Endothelial cell of hepatic sinusoid (primary cell): Measurements from ENCODE around the gene UFC1.
"Not testable (repeated sequence)": the region's sequence is repeated elsewhere in the genome, so short reads cannot be mapped to it uniquely, and the experiment has no call there.

Source experiments
- in situ Hi-C: cut with HindIII; loops from 2 replicates; pipeline ENCODE4 v1.10.0; 2017; ENCODE audit warnings: low sequenced_read_pairs

Gene UFC1

GRCh38 chr1:161153682-161154337, at the start of gene UFC1:
Gene UFC1 (plus strand): TSS chr1:161153978. CDS start chr1:161153998, 20 bp downstream.
- in situ Hi-C loops: no loop called here

GRCh38 chr1:161106431-161106830, 47.3 kb upstream of the UFC1 start:
- in situ Hi-C loops: no loop called here

- in situ Hi-C loops: no loop called here
Measured at GRCh38 chr1:161111117-161111516, 42.7 kb upstream of the UFC1 start.

DNA sequence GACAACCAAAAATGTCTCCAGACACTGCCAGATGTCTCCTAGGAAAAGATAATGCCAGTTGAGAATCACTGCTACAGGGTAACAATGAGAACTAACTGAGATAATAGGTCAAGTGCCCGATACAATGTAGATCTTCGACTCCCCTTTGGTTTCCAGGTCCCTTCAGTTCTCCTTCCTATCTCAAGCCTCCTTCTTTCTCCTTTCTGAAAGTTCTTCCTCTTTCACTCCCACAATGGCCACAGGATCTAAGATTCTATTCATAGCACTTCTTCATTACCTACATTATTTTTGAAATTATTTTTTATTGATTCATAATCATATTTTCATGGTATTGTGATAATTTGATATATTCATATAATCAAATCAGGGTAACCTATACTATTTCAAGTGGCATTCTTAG, 42.3 kb upstream of the UFC1 start:
- in situ Hi-C loops: no loop called here

GRCh38 chr1:161113915-161114314, 39.9 kb upstream of the UFC1 start:
- in situ Hi-C loops: no loop called here

DNA sequence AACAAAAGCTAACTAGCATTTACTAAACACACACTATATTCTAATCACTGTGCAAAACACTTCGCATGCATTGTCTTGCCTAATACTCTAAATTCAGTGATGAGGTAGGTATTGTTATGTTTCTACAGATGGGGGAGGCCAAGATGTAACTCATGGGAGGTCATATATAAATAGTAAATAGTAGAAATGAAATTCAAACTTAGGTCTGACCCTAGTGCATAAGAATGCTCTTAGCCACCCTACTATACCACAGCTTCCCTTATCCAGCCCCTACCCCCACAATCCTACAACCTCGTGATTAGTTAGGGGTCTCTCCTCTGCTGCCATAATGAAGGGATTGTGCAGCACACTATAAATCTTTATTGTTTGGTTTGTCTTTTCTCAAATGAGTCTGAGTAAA, 39.2 kb upstream of the UFC1 start:
- in situ Hi-C loops: no loop called here

GRCh38 chr1:161115132-161115711, 38.6 kb upstream of the UFC1 start:
- in situ Hi-C loops: no loop called here

DNA sequence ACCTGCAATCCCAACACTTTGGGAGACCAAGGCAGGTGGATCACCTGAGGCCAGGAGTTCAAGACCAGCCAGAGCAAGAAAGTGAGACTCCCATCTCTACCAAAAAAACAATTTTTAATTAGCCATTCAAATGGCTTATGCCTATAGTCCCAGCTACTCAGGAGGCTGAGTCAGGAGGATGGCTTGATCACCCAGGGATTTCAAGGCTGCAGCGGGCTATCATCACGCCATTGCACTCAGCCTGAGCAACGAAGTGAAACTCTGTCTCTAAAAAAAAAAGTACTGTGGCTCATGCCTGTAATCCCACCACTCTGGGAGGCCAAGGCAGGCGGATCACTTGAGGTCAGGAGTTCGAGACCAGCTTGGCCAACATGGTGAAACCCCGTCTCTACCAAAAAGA, 37.8 kb upstream of the UFC1 start:
- in situ Hi-C loops: not testable (repeated sequence)

DNA sequence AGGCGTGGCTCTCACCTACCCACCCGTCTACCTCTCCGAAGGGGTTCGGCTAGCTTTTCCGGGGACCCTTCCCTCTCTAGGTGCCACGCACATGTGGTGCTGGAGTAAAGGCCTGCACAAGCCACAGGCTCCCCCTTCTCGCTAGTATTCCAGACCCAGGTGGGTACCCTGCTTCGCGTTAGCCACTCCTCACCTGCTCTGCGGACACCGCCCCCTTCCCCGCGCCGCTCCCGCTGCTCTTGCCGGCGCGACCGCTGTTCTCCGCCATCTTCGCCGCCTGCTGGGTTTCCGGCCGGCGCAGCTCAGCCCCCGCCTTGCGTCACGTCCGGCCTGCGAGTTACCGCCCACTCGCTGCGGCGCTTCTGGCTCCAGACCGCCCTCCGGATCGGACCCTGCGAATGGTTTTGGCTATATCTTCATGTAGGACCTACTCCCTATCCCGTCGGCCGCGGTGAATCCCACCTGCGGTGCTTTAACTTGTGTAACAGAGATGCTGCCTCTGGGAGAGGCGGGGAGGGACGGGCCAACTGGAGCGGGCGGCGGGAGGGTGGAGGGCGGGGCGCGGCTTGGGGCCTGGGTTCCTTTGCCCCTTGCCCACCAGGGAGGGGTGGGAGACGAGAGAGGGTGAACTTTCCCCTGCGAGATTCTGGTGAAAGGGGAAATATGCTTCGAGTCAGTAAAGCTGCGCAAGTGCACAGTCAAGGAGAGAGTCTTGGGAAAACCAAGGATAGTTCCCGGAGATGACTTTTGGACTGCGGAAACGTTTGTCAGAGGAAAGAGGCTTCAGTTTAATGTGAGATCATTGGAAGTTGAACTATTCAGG, 35.8 kb upstream of the UFC1 start, which contains the start of the genes NIT1 and PFDN2:
TSS of gene NIT1 (plus strand) at position 347 of the 823 bp plus-strand sequence. CDS start at position 419, 72 bp downstream.
TSS of gene PFDN2 (minus strand) at position 279 of the 823 bp plus-strand sequence. CDS start at position 268, 11 bp downstream.
- in situ Hi-C loops: no loop called here

GRCh38 chr1:161119092-161119903, 34.5 kb upstream of the UFC1 start:
- in situ Hi-C loops: no loop called here

GRCh38 chr1:161121042-161121650, 32.6 kb upstream of the UFC1 start:
- in situ Hi-C loops: no loop called here

GRCh38 chr1:161121834-161122233, 31.9 kb upstream of the UFC1 start:
- in situ Hi-C loops: no loop called here

DNA sequence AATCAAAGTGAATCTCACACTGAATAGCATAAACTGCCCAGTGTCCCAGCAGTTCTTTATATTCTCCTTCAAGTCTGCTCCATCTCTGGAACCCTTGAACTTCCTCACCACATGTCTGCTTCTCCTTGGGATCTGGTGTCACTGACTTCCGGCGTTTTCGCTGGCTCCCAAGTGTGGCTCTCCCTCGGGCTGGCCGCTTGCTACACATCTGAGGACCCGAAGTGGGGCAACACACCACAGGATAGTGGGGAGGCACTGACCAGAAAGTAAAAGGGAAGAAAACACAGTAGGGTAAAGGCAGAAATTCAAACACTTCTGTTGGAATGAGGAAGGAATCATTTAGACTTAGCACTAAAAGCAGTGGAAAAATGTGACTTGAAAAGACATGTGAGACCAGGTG, 30.8 kb upstream of the UFC1 start:
- in situ Hi-C loops: no loop called here

DNA sequence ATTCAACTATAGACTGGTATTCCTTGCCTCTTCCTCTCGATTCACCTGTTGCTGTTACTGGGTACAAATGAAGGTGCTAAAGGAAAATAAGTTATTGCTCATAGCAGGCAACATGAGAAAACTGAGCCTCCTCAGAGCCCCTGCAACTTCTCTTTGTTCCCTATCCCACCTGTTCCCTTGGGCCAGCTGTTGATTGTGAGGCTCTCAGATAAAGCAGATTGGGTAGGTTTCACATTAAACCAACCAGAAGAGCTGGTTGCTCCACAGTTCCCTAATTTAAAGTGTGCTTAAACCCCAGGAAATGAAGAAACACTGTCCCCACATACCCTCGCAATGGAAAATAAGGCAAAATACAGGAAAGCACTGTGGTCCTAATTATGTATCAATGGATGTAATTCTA, 26.1 kb upstream of the UFC1 start:
- in situ Hi-C loops: loop anchor here (5.0 kb wide), 2 partner anchors 80 to 95 kb away; partner anchors contain the start of genes APOA2 and USF1

DNA sequence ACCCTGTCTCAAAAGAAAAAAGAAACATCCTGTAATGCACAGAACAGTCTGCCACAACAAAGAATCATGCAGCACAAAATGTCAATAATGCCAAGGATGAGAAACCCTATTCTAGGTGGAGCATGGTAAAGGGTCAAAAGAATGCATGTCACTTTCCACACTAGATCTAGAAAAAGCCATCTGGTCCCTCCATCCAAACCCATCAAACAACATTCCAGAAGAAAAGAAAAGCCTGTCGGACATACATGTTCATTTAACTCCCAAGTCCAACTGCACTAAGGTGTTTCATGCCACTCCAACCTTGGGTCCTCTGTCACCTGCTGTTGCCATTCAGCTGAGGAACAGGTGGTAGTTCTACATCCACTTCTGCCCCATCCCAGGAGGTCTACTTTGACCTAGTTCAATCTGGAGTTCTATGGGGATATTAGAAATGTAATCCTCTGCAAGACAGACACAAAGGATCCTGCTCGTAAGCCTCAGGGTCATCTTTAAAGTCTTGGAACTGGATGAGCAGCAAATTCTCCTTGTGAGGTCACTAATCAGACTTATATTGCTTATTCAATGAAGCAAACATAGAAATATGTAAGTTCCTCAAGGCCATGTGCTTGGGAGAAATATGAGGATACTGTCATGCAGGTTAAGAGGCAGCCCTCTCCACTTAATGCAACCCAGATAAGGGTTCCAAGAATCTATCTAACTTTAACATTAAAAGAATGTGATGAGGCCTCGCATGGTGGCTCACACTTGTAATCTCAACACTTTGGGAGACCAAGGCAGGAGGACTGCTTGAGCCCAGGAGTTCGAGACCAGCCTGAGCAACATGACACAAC, 25.0 kb upstream of the UFC1 start:
- in situ Hi-C loops: loop anchor here (5.0 kb wide), 2 partner anchors 82 to 93 kb away; partner anchors contain the start of genes APOA2 and USF1

DNA sequence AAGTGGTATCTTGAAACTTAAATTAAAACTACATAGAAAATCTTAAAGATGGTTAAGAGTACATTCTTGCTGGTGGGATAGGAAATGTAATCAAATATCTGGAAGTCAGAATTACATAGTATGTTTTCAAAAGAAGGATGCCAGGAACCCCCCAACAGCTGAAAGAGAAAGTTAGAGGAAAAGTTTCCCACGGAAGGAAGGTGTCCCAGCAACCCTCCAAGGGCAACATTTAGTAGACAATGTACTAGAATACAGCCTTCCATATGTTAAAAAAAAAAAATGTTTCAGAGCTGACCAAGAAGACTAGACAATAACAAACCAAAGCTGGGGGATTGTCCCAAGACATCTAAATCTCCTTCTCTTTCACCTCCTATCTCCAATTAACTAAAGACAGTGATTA, 23.5 kb upstream of the UFC1 start:
- in situ Hi-C loops: no loop called here

DNA sequence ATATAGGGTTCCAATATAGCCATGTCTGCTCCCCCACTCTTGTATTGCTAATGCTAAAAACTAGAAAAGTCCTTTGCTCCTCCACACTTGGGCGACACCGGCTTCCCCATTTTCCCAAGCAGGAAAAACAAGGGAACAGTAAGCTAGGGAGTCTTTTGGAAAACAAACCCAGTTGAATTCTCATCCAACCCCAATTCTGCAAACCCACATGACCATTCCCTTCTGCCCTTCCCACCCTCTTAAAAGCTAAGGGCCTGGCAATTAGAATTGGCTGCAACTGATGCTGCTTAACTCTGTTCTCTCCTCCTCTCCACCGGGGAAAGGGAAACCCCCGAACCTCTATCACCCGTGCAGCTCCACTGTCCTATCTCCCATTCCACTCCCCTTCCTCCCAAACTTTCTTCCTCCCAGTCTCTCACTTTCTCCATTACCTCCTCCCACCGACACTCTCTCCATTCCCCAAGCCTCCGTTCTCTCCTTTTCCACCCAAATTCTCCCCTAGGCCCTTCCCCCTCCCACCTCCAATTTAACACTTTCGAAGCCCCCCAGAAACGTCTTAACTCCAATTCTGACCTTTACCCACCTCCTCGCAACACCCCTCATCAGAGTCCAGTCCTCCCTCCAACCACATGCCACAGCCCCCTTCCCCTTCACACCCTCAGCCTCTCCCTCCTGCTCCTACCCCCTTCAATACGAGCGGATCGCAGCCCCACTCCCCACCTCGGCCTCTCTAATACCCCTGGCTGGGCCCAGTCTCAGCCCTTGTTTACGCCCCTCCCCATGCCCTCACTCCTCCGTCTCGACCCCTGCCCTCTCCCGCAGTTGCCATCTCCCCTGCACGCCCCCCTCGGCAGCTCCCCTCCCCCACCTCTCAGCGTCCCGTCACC, 22.0 kb upstream of the UFC1 start:
- in situ Hi-C loops: no loop called here

DNA sequence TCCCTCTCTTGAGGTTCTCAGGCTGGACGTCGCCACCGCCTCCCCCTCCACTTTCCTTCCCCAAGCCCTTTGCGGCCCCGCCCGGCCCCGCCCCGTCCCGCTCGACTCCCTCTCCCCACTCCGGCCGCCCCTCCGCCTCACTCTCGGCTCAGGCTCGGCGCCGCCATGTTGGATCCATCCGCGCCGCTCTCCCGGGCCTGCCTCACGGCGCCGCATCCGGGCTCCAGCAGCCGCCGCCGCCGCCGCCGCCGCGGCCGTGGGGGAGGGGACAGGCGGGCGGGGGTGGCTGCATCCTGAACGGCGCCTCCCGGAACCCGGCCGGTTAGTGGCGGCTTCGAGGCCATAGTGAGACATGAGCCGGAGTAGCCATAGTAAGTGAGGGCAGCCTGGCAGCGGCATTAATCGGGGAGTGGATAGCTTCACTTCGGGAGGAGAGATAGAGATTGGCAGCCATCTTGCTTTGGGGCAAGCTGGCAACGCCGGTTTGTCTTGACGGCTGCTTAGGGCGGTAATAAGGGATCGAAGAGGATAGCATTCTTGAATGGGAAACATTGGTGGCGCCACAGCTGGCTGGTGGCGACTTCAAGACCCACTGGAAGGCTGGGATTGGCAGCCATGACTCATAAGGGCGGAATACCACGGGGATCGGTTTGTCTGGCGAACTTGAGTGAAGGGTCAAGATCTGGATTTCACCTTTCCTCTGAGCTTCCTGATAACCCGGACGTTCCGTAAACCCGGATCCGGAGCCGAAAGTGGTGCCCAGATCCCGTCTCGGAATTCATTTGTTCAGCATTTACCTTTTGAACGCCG, 21.2 kb upstream of the UFC1 start, which contains the start of gene DEDD:
TSS of gene DEDD (minus strand) at position 258 of the 810 bp plus-strand sequence. CDS start 8,205 bp downstream, outside the sequence.
- in situ Hi-C loops: no loop called here
